Liver (tissue), 9 donors: ENCODE results near the gene FBXO31. TPM values are rescaled to one million over a fixed set of nuclear protein-coding genes. Genes with fewer than 3 reads are reported as not detected.

ENCODE experiments used
- DNase-seq: peaks from one replicate; pipeline ENCODE4 v3.0.0-alpha.2; 2017; ENCODE audit warnings: low spot score
- H3K27ac ChIP-seq, 2 donors: one replicate each; pipeline ENCODE4 v1.7.0; 2013; ENCODE audit warnings: inconsistent platforms in 2 of 2, low read length in 2 of 2, control low read depth in 1 of 2, low read depth in 1 of 2, mild to moderate bottlenecking in 1 of 2
- H3K27me3 ChIP-seq, 4 donors: one replicate each; pipeline versions ENCODE4 v1.6.1 to v1.7.0; 2013; ENCODE audit warnings: low read length in 3 of 4, inconsistent platforms in 1 of 4, mild to moderate bottlenecking in 1 of 4, moderate library complexity in 1 of 4; ENCODE audit not compliant: control insufficient read depth in 4 of 4, insufficient read depth in 4 of 4
- H3K36me3 ChIP-seq, 4 donors: one replicate each; pipeline versions ENCODE4 v1.6.1 to v1.7.0; 2013; ENCODE audit warnings: low read length in 3 of 4, mild to moderate bottlenecking in 3 of 4, low read depth in 1 of 4, moderate library complexity in 1 of 4; ENCODE audit not compliant: control insufficient read depth in 4 of 4, insufficient read depth in 3 of 4
- H3K4me1 ChIP-seq, 4 donors: one replicate each; pipeline versions ENCODE4 v1.6.1 to v1.7.0; 2013; ENCODE audit warnings: low read length in 3 of 4, mild to moderate bottlenecking in 3 of 4, moderate library complexity in 1 of 4; ENCODE audit not compliant: control insufficient read depth in 4 of 4, insufficient read depth in 4 of 4
- H3K4me3 ChIP-seq, 3 donors: one replicate each; pipeline versions ENCODE4 v1.6.1 to v1.7.0; 2013; ENCODE audit warnings: low read length in 3 of 3, control low read depth in 1 of 3, low read depth in 1 of 3, mild to moderate bottlenecking in 1 of 3
- H3K9ac ChIP-seq, 2 donors: one replicate each; pipeline ENCODE4 v1.7.0; 2013; ENCODE audit warnings: low read length in 2 of 2, mild to moderate bottlenecking in 2 of 2, moderate library complexity in 2 of 2, control low read depth in 1 of 2, low read depth in 1 of 2
- H3K9me3 ChIP-seq, 4 donors: one replicate each; pipeline versions ENCODE4 v1.6.1 to v1.7.0; 2013; ENCODE audit warnings: low read length in 3 of 4; ENCODE audit not compliant: control insufficient read depth in 4 of 4
- CTCF ChIP-seq: fragments of 150-350 bp; IDR thresholded peaks from 2 replicates; pipeline ENCODE4 v1.5.1; 2017; ENCODE audit warnings: improper control_type of control experiment, low read depth, low read length; ENCODE audit not compliant: missing input control
- EGR1 ChIP-seq, 2 donors: IDR thresholded peaks; 2 replicates each; pipeline ENCODE4 v1.6.1; 2016 to 2018; ENCODE audit warnings: antibody characterized with exemption in 2 of 2, low read depth in 2 of 2
- FOXA2 ChIP-seq: IDR thresholded peaks from 2 replicates; pipeline ENCODE4 v1.6.1; 2016; ENCODE audit warnings: antibody characterized with exemption
- GABPA ChIP-seq, 2 donors: IDR thresholded peaks in 1 of 2; conservative IDR thresholded peaks in 1 of 2; 2 replicates each; pipeline ENCODE4 v1.6.1; 2016; ENCODE audit warnings: antibody characterized with exemption in 2 of 2, mild to moderate bottlenecking in 1 of 2, moderate library complexity in 1 of 2
- HNF4A ChIP-seq, 2 donors: conservative IDR thresholded peaks; 2 replicates each; pipeline ENCODE4 v1.6.1; 2016; ENCODE audit warnings: antibody characterized with exemption in 2 of 2, mild to moderate bottlenecking in 2 of 2
- HNF4G ChIP-seq: IDR thresholded peaks from 2 replicates; pipeline ENCODE4 v1.6.1; 2016; ENCODE audit warnings: antibody characterized with exemption
- JUND ChIP-seq, 2 donors: IDR thresholded peaks; 2 replicates each; pipeline ENCODE4 v1.6.1; 2016; ENCODE audit warnings: antibody characterized with exemption in 2 of 2
- MAX ChIP-seq: IDR thresholded peaks from 2 replicates; pipeline ENCODE4 v1.6.1; 2016; ENCODE audit warnings: antibody characterized with exemption
- NR2F2 ChIP-seq: IDR thresholded peaks from 2 replicates; pipeline ENCODE4 v1.6.1; 2016; ENCODE audit warnings: antibody characterized with exemption
- REST ChIP-seq: IDR thresholded peaks from 2 replicates; pipeline ENCODE4 v1.6.1; 2016; ENCODE audit warnings: antibody characterized with exemption, mild to moderate bottlenecking
- SP1 ChIP-seq: IDR thresholded peaks from 2 replicates; pipeline ENCODE4 v1.6.1; 2018; ENCODE audit warnings: antibody characterized with exemption, mild to moderate bottlenecking
- TAF1 ChIP-seq: conservative IDR thresholded peaks from 2 replicates; pipeline ENCODE4 v1.6.1; 2016; ENCODE audit warnings: antibody characterized with exemption, mild to moderate bottlenecking
- YY1 ChIP-seq: IDR thresholded peaks from 2 replicates; pipeline ENCODE4 v1.6.1; 2016; ENCODE audit warnings: antibody characterized with exemption, mild to moderate bottlenecking
- ZBTB33 ChIP-seq: IDR thresholded peaks from 2 replicates; pipeline ENCODE4 v1.6.1; 2016; ENCODE audit warnings: antibody characterized with exemption
- WGBS: extraction: QIAGEN DNeasy Blood & Tissue Kit; methylation state at CpG from one replicate; pipeline ENCODE4 v1.1.7; 2013; 5-methylcytosine and 5-hydroxymethylcytosine counted together
- polyA plus RNA-seq, 2 donors: library from polyadenylated mRNA; stranded (reverse) in 1 of 2; unstranded in 1 of 2; fragments of 200-250 nt in 1 of 2; fragments of >200 nt in 1 of 2; fragmentation: Nextera tagmentation in 1 of 2; extraction: Ambion mirVana in 1 of 2; gene quantifications; one replicate each; pipeline versions ENCODE4 v1.2.1 to v1.2.3, GENCODE V29; 2013 to 2015
- total RNA-seq, 2 donors: library from RNA; depleted of rRNA; stranded (reverse); fragments of >200 nt; gene quantifications; one replicate each; pipeline ENCODE4 v1.2.3, GENCODE V29; 2014
- donor health status: healthy.
- donor health status: healthy.
- donor health status: healthy.
- donor health status: healthy.
- donor health status: healthy.

FBXO31 gene
- total and polyA plus RNA-seq, 4 donors = 13.2 to 30.3 (median 18.1) TPM

GRCh38 chr16:87288753-87289362 is 94.7 kb downstream of the FBXO31 start:
- no peak overlapping the region for H3K9ac ChIP-seq
- DNase-seq = no peak
- H3K27me3 ChIP-seq = no peaks in the 10 kb centered on the region
- H3K4me1 ChIP-seq = no peaks in the 10 kb centered on the region
- no peak overlapping the region for H3K27ac ChIP-seq
- TF ChIP-seq YY1 (no peak), HNF4A (conservative IDR thresholded peaks at IDR 0.05) (no peak), GABPA (IDR thresholded peaks at IDR 0.05 in 1 of 2, conservative IDR thresholded peaks at IDR 0.05 in 1 of 2) (no peak)
- WGBS = 89% methylated on average over 7 of the region's 7 CpGs
- H3K4me3 ChIP-seq = no peak overlapping the region
- peaks cover 0 to 6% (median 0%) of the 10 kb centered on the region in 4 donors for H3K36me3 ChIP-seq
- H3K9me3 ChIP-seq = peaks cover 0 to 5% (median 0%) of the 10 kb centered on the region in 4 donors

GRCh38 chr16:87286839-87287626 is 96.5 kb downstream of the FBXO31 start:
- WGBS = 91% methylated on average over 8 of the region's 8 CpGs
- no peak for DNase-seq
- Histone ChIP-seq H3K9ac (no peak overlapping the region), H3K36me3 (peaks cover 0 to 4% (median 0%) of the 10 kb centered on the region in 4 donors), H3K27ac (no peak overlapping the region), H3K4me3 (no peak overlapping the region), H3K4me1 (no peaks in the 10 kb centered on the region), H3K27me3 (no peaks in the 10 kb centered on the region), H3K9me3 (peaks cover 0 to 3% (median 0%) of the 10 kb centered on the region in 4 donors)
- TF ChIP-seq ZBTB33 (no peak), CTCF (no peak), JUND (IDR thresholded peaks at IDR 0.05) (no peak), HNF4G (no peak), MAX (no peak), GABPA (IDR thresholded peaks at IDR 0.05 in 1 of 2, conservative IDR thresholded peaks at IDR 0.05 in 1 of 2) (no peak), EGR1 (IDR thresholded peaks at IDR 0.05; ENCODE audit: low read depth in 2 of 2) (no peak), TAF1 (no peak), FOXA2 (no peak)

GRCh38 chr16:87284183-87284582 is 99.4 kb downstream of the FBXO31 start:
- WGBS = 93% methylated on average over 2 of the region's 2 CpGs
- Histone ChIP-seq H3K27me3 (no peaks in the 10 kb centered on the region), H3K9ac (no peak overlapping the region), H3K9me3 (no peaks in the 10 kb centered on the region), H3K4me1 (no peaks in the 10 kb centered on the region), H3K27ac (no peak overlapping the region), H3K4me3 (no peak overlapping the region), H3K36me3 (no peaks in the 10 kb centered on the region)
- no peak for DNase-seq
- TF ChIP-seq HNF4A (conservative IDR thresholded peaks at IDR 0.05) (no peak), GABPA (IDR thresholded peaks at IDR 0.05 in 1 of 2, conservative IDR thresholded peaks at IDR 0.05 in 1 of 2) (no peak), JUND (IDR thresholded peaks at IDR 0.05) (no peak), SP1 (no peak), HNF4G (no peak), REST (no peak), ZBTB33 (no peak), MAX (no peak), FOXA2 (no peak), NR2F2 (no peak)
